ENCODE data around the gene FAIM2. TPM values are rescaled to one million over a fixed set of nuclear protein-coding genes. Genes with fewer than 3 reads are reported as not detected.

FAIM2 gene
- 0.09 TPM in 1 of 5 replicates, not detected in the others for total RNA-seq (2022; extraction: Qiagen RNA extraction; ENCODE audit: low read depth)

GRCh38 chr12:49903700-49904423 lies at the start of gene FAIM2:
TSS of gene FAIM2 (minus strand) at chr12:49903900. CDS start at chr12:49903792, 108 bp downstream.

GRCh38 chr12:49950273-49951251 lies 46.9 kb upstream of the FAIM2 start, which contains the start of gene AQP2:
TSS of gene AQP2 (plus strand) at chr12:49950737. CDS start at chr12:49950831, 94 bp downstream.

DNA sequence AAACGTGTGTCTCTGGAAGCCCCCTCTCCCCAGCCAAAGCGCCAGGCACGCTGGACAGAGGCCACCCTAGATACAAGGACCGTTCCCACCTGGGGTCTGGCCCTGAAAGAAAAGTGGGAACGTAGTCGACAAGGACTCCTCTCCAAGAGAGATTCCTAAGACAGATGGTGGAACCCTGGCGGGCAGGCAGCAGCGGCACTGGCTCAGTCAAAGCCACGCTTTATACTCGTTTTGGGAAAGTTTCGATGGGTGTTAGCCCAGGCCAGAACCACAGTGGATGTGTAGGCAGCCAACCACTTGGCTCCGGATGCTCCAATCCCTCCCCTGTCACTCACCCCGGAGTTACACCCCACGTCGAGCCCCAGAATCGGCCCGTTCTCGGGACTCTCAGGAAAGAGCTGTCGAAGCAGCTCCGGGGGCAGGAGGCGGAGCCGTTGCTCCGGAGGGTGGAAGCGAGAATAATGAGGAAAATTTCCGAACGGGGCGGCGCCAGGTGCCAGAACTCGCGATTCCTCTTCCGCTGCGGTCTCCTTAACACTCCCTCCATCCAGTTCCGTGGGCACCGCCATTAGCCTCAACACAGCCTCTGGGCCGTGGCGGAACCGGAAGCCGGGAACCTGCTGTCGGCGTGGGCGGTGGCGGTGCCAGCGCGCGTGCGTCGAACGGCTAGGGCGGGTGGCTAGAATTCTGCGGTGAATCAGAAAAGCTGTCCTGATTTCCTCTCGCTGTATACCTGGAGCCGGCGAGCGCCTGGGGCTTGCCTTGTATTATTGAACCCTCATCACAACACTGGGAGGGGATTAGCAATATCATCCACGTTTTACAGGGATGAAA lies 61.0 kb downstream of the FAIM2 start, which contains the start of gene BCDIN3D:
BCDIN3D (minus strand) TSS at position 588 of the 834 bp plus-strand sequence; CDS start at position 569, 19 bp downstream.

GRCh38 chr12:49828133-49829091 lies 75.3 kb downstream of the FAIM2 start, which contains the start of gene NCKAP5L:
TSS of gene NCKAP5L (minus strand) at chr12:49828413. CDS start at chr12:49804044, 24,369 bp downstream.

Other genes starting within 250 kb of the FAIM2 start
- gene FMNL3, start 196.5 kb downstream of the FAIM2 start, total RNA-seq (2022; extraction: Qiagen RNA extraction; ENCODE audit: low read depth), result 1.2 to 2.3 TPM (median 1.9 TPM) in 5 replicates
- 393 to 517 TPM (median 478 TPM) in 5 replicates for gene TMBIM6, start 162.3 kb downstream of the FAIM2 start, total RNA-seq (2022; extraction: Qiagen RNA extraction; ENCODE audit: low read depth)
- gene NCKAP5L, start 75.5 kb downstream of the FAIM2 start, total RNA-seq (2022; extraction: Qiagen RNA extraction; ENCODE audit: low read depth), result 5.3 to 10.3 TPM (median 8.3 TPM) in 5 replicates
- gene BCDIN3D, start 60.8 kb downstream of the FAIM2 start, total RNA-seq (2022; extraction: Qiagen RNA extraction; ENCODE audit: low read depth), result 4.4 to 4.7 TPM (median 4.5 TPM) in 5 replicates
- gene AQP2, start 46.8 kb upstream of the FAIM2 start, total RNA-seq (2022; extraction: Qiagen RNA extraction; ENCODE audit: low read depth), result not detected in 5 replicates
- gene AQP5, start 58.0 kb upstream of the FAIM2 start, total RNA-seq (2022; extraction: Qiagen RNA extraction; ENCODE audit: low read depth), result 0.09 TPM in 1 of 5 replicates, not detected in the others
- not detected in 5 replicates for gene AQP6, start 69.0 kb upstream of the FAIM2 start, total RNA-seq (2022; extraction: Qiagen RNA extraction; ENCODE audit: low read depth)
- gene RACGAP1, start 121.6 kb upstream of the FAIM2 start, total RNA-seq (2022; extraction: Qiagen RNA extraction; ENCODE audit: low read depth), result 77.8 to 84.8 TPM (median 81.2 TPM) in 5 replicates
- gene ASIC1, start 153.7 kb upstream of the FAIM2 start, total RNA-seq (2022; extraction: Qiagen RNA extraction; ENCODE audit: low read depth), result 3.8 to 7.6 TPM (median 6.0 TPM) in 5 replicates
- gene SMARCD1, start 181.4 kb upstream of the FAIM2 start, total RNA-seq (2022; extraction: Qiagen RNA extraction; ENCODE audit: low read depth), result 60.7 to 67.8 TPM (median 63.5 TPM) in 5 replicates
- 0.07 to 0.52 TPM (median 0.12 TPM) in 4 of 5 replicates, not detected in the other for gene GPD1, start 200.1 kb upstream of the FAIM2 start, total RNA-seq (2022; extraction: Qiagen RNA extraction; ENCODE audit: low read depth)
- 59.8 to 79.3 TPM (median 71.2 TPM) in 5 replicates for gene COX14, start 208.3 kb upstream of the FAIM2 start, total RNA-seq (2022; extraction: Qiagen RNA extraction; ENCODE audit: low read depth)

Data from A549 treated with ZK216348 at 1 μM for 4 hours (cell line).